ENCODE results near the gene ME1. TPM values are rescaled to one million over a fixed set of nuclear protein-coding genes. Genes with fewer than 3 reads are reported as not detected.
"Not testable (repeated sequence)": the region's sequence is repeated elsewhere in the genome, so short reads cannot be mapped to it uniquely, and the experiment has no call there.

ME1 gene
- total RNA-seq, 1 donor from 2014 or later = 24.8 TPM

- ATAC-seq (no peak), DNase-seq (ENCODE audit: missing footprints) (no peak)
- intact Hi-C loops (cut with DNase I) = no loop called here
Observed at GRCh38 chr6:83218646-83219045, 212.2 kb downstream of the ME1 start.

GRCh38 chr6:83216806-83217205 is 214.0 kb downstream of the ME1 start:
- no peak for DNase-seq (ENCODE audit: missing footprints)
- ATAC-seq = no peak
- intact Hi-C loops (cut with DNase I) = no loop called here

- ATAC-seq (peak; percentile 93), DNase-seq (ENCODE audit: missing footprints) (no peak)
- intact Hi-C loops (cut with DNase I) = loop anchor here (2.0 kb wide), 1 partner anchor 149 kb away; the partner anchor contains the start of gene DOP1A
Observed at GRCh38 chr6:83215131-83216047, 215.5 kb downstream of the ME1 start.

GRCh38 chr6:83202031-83202430 is 228.8 kb downstream of the ME1 start:
- DNase-seq (ENCODE audit: missing footprints) (no peak), ATAC-seq (no peak)
- intact Hi-C loops (cut with DNase I) = no loop called here

GRCh38 chr6:83199863-83200225 is 231.0 kb downstream of the ME1 start:
- ATAC-seq = no peak

GRCh38 chr6:83199173-83199862 is 231.5 kb downstream of the ME1 start:
- ATAC-seq = no peak
- intact Hi-C loops (cut with DNase I) = no loop called here

More at GRCh38 chr6:83199863-83200225, 231.0 kb downstream of the ME1 start:
- no peak for DNase-seq (ENCODE audit: missing footprints)
- intact Hi-C loops (cut with DNase I) = no loop called here

GRCh38 chr6:83198486-83199172 is 232.2 kb downstream of the ME1 start:
- DNase-seq (ENCODE audit: missing footprints) (no peak), ATAC-seq (no peak)
- intact Hi-C loops (cut with DNase I) = no loop called here

More at GRCh38 chr6:83199173-83199862, 231.5 kb downstream of the ME1 start:
- no peak for DNase-seq (ENCODE audit: missing footprints)

- intact Hi-C loops (cut with DNase I) = loop anchor here (1.0 to 2.0 kb wide), 2 partner anchors 127 to 947 kb away; partner anchors contain the start of genes DOP1A and IBTK
- ATAC-seq (peak; percentile 72), DNase-seq (ENCODE audit: missing footprints) (no peak)
Observed at GRCh38 chr6:83193747-83194566, 236.9 kb downstream of the ME1 start.

- ATAC-seq = peak; percentile 99
Observed at GRCh38 chr6:83192871-83193746, 237.7 kb downstream of the ME1 start, which contains the start of the genes PGM3 and RWDD2A. Gene PGM3, minus strand, starts transcription at chr6:83193265. Its CDS starts 2,253 bp downstream, at chr6:83191012. Gene RWDD2A, plus strand, starts transcription at chr6:83193357. Its CDS starts 1,095 bp downstream, at chr6:83194452.

GRCh38 chr6:83192456-83192855 is 238.4 kb downstream of the ME1 start:
- intact Hi-C loops (cut with DNase I) = loop anchor here (2.0 kb wide), 1 partner anchor 946 kb away; the partner anchor contains the start of gene IBTK
- ATAC-seq (no peak), DNase-seq (ENCODE audit: missing footprints) (no peak)

More at GRCh38 chr6:83192871-83193746, 237.7 kb downstream of the ME1 start, which contains the start of the genes PGM3 and RWDD2A:
- intact Hi-C loops (cut with DNase I) = loop anchor here (1.0 to 2.0 kb wide), 2 partner anchors 126 to 946 kb away; partner anchors contain the start of genes DOP1A and IBTK
- peak; percentile 96 for DNase-seq (ENCODE audit: missing footprints)

GRCh38 chr6:83191974-83192373 is 238.9 kb downstream of the ME1 start:
- ATAC-seq; DNase-seq (ENCODE audit: missing footprints): not testable (repeated sequence)
- intact Hi-C loops (cut with DNase I) = loop anchor here (2.0 kb wide), 1 partner anchor 945 kb away; the partner anchor contains the start of gene IBTK

- no peak for ATAC-seq
- DNase-seq (ENCODE audit: missing footprints) = no peak
- intact Hi-C loops (cut with DNase I) = no loop called here
Observed at GRCh38 chr6:83190626-83191025, 240.2 kb downstream of the ME1 start.

GRCh38 chr6:83188501-83188900 is 242.3 kb downstream of the ME1 start:
- no peak for ATAC-seq
- intact Hi-C loops (cut with DNase I) = no loop called here

GRCh38 chr6:83185096-83185495 is 245.8 kb downstream of the ME1 start:
- ATAC-seq = no peak
- intact Hi-C loops (cut with DNase I) = no loop called here
- no peak for DNase-seq (ENCODE audit: missing footprints)

More at GRCh38 chr6:83188501-83188900, 242.3 kb downstream of the ME1 start:
- DNase-seq (ENCODE audit: missing footprints) = no peak

- intact Hi-C loops (cut with DNase I) = no loop called here
- ATAC-seq (peak; percentile 78), DNase-seq (ENCODE audit: missing footprints) (no peak)
Observed at GRCh38 chr6:83183082-83183828, 247.6 kb downstream of the ME1 start.

GRCh38 chr6:83182114-83182513 is 248.7 kb downstream of the ME1 start:
- DNase-seq (ENCODE audit: missing footprints) (no peak), ATAC-seq (no peak)
- intact Hi-C loops (cut with DNase I) = no loop called here

Measured in Right ventricle myocardium inferior (tissue), 1 donor.